Head of caudate nucleus (tissue), 42 donors: Measurements from ENCODE around the gene MAGEE1.

Source experiments
- DNase-seq, 42 donors: peaks; one replicate each; pipeline versions ENCODE4 v3.0.0 to v3.0.0-alpha.2; 2020 to 2021; ENCODE audit warnings: mixed read lengths in 7 of 42
- intact Hi-C: fragments of 100-400 bp; cut with DNase I; formaldehyde crosslinking; loops from one replicate; pipeline ENCODE4 v1.15.0; 2022

The MAGEE1 gene, protein sequence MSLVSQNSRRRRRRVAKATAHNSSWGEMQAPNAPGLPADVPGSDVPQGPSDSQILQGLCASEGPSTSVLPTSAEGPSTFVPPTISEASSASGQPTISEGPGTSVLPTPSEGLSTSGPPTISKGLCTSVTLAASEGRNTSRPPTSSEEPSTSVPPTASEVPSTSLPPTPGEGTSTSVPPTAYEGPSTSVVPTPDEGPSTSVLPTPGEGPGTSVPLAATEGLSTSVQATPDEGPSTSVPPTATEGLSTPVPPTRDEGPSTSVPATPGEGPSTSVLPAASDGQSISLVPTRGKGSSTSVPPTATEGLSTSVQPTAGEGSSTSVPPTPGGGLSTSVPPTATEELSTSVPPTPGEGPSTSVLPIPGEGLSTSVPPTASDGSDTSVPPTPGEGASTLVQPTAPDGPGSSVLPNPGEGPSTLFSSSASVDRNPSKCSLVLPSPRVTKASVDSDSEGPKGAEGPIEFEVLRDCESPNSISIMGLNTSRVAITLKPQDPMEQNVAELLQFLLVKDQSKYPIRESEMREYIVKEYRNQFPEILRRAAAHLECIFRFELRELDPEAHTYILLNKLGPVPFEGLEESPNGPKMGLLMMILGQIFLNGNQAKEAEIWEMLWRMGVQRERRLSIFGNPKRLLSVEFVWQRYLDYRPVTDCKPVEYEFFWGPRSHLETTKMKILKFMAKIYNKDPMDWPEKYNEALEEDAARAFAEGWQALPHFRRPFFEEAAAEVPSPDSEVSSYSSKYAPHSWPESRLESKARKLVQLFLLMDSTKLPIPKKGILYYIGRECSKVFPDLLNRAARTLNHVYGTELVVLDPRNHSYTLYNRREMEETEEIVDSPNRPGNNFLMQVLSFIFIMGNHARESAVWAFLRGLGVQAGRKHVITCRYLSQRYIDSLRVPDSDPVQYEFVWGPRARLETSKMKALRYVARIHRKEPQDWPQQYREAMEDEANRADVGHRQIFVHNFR

DNA sequence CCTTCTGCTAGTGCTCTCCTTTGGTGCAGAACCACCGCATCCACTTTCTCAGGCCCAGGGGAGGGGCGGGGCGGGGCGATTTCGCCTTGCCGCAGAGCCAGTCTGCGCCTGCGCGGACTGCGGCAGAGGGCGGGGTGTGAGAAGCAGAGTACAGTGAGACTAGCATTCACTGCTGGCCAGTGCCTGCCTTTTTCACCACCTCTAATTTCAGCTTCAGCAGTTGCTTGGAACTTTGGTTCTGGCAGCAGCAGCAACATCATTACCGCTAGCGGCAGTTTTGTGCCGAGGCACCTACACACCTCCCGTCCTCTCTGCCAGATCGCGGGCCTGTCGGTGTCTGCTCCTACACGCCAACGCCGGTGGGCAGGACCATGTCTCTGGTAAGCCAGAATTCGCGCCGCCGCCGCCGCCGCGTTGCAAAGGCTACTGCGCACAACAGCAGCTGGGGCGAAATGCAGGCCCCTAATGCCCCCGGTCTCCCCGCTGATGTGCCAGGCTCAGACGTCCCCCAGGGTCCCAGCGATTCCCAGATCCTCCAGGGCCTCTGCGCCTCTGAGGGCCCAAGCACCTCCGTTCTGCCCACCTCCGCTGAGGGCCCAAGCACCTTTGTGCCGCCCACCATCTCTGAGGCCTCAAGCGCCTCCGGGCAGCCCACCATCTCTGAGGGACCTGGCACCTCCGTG, at the start of gene MAGEE1:
TSS of gene MAGEE1 (plus strand) at position 151 of the 683 bp plus-strand sequence. CDS start at position 372, 221 bp downstream.
- DNase-seq, result peak; percentile 48 to 89 (median 80)

DNA sequence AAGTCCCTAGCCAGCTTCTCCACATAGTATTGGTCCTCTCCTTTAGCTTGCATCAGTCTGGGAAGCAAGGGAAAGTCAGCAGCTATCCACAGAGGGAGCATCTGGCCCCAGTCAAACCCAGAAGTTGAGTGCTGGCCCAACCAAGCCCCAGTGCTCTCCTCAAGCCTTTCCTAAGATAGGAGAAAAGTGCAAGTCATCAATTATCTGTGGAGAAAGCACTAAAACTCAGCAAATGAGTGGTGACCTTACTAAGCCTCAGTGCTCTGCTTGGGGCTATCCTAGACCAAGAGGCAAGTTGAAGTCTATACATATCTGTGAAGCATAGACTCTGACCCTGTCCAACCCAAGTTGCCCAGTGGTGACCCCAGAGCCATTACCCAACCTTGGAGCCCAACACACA, 28.5 kb upstream of the MAGEE1 start:
- intact Hi-C loops, result no loop called here
- no peak for DNase-seq

More for the DNA sequence above, at the start of gene MAGEE1:
- intact Hi-C loops, result no loop called here

DNA sequence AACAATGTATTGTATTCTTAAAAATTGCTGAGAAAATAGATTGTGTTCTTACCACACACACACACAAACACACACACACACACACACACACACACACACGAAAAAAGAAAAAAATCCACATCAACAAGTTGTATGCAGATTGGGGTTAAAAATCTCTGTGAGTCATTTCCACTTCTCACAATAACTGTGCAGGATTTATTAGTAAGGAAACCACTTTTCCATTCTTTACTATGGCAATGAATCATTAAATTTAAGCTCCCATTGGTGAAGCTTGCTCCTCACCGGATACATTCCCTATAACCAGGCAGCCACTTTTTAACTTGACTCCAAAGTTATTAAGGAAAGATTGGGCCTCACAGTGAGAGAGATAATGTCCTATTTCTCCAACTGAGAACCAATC, 19.7 kb upstream of the MAGEE1 start:
- DNase-seq, result no peak
- intact Hi-C loops, result no loop called here

DNA sequence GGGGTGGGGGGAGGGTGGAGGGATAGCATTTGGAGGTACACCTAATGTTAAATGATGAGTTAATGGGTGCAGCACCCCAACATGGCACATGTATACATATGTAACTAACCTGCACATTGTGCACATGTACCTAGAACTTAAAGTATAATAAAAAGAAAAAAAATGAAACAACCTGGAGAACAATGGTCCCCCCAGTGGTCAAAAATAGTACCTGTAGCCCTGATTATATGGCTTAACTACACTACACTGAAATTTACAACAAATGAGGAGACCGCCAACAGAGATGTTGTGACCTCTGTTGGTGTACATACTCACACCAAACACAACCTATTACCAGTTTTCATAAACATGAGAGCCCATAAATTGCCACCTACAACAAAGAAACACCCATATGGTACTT, 7.3 kb upstream of the MAGEE1 start:
- intact Hi-C loops, result no loop called here
- no peak for DNase-seq

DNA sequence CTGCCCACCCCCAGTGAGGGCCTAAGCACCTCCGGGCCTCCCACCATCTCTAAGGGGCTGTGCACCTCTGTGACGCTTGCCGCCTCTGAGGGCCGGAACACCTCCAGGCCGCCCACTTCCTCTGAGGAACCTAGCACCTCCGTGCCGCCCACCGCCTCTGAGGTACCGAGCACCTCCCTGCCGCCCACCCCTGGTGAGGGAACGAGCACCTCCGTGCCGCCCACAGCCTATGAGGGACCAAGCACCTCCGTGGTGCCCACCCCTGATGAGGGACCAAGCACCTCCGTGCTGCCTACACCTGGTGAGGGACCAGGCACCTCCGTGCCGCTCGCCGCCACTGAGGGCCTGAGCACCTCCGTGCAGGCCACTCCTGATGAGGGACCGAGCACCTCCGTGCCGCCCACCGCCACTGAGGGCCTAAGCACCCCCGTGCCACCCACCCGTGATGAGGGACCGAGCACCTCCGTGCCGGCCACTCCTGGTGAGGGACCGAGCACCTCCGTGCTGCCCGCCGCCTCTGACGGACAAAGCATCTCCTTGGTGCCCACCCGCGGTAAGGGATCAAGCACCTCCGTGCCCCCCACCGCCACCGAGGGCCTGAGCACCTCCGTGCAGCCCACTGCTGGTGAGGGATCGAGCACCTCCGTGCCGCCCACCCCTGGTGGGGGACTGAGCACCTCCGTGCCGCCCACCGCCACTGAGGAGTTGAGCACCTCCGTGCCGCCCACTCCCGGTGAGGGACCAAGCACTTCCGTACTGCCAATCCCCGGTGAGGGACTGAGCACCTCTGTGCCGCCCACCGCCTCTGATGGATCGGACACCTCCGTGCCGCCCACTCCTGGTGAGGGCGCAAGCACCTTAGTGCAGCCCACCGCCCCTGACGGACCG, 977 bp downstream of the MAGEE1 start:
- intact Hi-C loops, result no loop called here
- DNase-seq, result peak in 36 of 42 donors; percentile 4 to 50 (median 18)

DNA sequence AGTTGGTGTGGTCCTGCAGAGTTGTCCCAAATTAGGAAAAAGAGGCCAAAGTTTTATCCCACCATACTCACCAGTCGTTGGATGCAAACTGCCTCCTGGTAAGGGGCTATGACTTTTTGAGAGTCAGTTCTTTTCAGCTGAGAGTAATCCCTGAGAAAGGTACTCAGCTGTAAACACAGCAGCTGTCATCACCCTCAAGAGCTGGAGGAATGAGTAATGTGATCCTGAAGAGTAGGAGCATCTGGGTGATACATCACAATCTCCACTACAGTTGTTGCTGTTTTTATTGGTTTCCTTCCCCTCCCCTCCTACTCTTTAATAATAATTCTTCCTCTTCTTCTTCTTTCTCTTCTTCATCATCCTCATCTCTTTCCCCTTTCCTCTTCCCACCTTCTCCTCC, 5.7 kb downstream of the MAGEE1 start:
- intact Hi-C loops, result no loop called here
- no peak for DNase-seq

DNA sequence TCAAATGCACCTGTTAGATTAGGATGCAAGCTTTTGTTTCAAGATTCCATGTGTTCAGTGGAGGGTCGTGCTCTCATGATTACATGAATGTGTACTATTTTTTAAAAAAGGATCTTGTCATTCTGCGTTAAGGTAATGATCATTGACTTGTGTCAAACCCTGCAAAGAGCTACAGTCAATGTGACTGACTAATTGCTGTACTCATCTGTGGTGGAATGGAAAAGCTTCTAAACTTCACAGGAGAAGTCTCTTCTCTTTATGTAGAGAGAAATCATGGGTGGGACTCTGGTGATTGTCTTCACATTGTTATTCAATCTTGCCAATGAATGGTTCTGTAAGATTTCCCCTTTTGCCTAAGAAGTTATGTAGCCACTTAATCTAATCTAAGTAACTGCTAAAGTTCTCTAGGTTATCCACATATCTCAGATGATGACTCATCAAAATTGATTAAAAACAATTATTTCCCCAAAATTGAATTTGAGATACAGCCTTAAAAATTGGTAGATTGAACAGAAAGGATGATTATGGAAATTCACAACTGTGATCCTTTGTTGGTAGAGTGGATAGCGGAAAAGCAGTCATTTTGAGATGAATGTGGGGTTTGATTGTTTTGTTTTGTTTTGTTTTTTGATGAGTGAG, 6.7 kb downstream of the MAGEE1 start:
- DNase-seq, result no peak
- intact Hi-C loops, result no loop called here

DNA sequence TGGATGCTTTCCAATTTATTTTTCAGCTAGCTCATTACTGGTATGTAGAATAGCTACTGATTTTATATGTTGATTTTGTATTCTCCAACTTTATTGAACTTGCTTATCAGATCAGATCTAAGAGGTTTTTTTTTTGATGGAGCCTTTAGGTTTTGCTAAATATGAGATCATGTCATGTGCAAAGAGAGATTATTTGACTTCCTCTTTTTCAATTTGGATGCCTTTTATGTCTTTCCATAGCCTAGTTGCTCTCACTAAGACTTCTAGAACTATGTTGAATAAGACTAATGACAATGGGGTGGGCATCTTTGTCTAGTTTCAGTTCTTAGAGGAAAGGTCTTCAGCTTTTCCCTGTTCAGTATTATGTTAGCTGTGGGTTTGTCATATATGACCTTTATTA, 11.7 kb downstream of the MAGEE1 start:
- DNase-seq, result no peak
- intact Hi-C loops, result no loop called here

DNA sequence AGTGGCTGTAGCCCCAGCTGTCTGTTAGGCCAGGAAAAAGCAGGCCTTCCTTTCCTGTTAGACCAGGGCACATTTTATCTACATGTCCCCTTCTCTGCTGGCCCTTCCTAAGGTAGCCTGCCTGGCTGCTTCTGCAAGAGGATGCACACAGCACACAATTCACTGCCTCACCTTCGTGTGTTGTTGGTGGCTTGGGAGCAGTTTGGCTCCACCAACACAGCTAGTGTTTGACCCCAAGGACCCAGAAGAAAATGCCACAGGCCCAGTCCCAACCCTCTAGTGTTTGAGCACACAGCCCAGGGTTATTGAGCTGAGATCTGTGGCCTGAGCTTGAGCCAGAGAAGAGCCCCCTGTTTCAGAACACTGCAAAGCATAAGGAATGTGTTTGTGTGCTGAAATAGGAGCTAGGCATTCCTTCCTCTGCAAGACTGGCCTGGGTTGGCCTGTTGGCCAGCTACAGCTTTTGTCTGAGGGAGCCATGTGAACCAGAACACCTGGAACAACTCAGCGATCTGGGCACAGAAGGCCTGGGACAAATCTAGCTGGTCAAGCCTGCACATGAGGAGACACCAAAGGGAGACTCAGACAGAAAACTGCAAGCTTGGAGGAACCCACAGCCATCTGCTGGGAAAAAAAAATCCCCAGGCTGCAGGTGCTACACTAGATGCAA, 26.4 kb downstream of the MAGEE1 start:
- intact Hi-C loops, result no loop called here
- no peak for DNase-seq

DNA sequence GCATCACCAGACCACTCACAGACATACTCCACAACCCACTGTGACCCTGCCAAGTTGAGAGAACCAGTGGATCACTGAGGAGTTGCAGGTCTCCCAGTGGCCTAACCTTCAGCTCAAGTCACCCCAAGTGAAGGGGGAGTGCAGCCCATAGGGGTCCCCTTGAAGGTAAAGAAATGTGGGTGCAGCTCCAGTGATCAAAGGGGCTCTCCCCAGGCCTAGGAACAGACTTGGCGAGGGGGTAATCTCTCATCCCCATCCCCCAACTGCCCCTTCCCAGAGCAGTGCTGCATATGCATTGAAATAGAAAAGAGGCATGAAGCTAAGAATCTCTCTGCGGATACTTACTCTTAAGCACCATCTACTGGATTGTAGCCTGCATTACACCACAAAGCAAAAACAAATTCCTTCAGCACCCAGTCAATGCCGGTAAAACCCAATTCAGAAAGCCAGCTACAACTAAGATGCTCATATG, 27.0 kb downstream of the MAGEE1 start:
- DNase-seq, result peak in 1 of 42 donors; percentile 27
- intact Hi-C loops, result no loop called here

DNA sequence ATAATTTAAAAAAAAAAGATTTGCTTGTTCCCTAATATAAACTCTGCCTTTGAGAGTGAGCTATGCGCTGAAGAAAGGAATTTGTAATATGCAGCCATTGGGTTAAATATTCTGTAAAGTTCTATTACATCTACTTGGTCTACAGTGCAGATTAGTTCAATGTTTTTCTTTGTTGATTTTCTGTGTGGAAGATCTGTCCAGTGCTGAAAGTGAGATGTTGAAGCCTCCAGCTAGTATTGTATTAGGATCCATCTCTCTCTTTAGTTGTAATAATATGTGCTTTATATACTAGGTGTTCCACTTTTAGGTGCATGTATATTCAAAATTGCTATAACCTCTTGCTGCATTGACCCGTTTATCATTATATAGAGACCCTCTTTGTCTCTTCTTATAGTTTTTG, 49.8 kb downstream of the MAGEE1 start:
- intact Hi-C loops, result no loop called here
- DNase-seq, result no peak
